ENCODE results near the gene MALL.
"Not testable (repeated sequence)": the region's sequence is repeated elsewhere in the genome, so short reads cannot be mapped to it uniquely, and the experiment has no call there.

MALL gene

GRCh38 chr2:110050222-110050621 is 65.4 kb downstream of the MALL start:
- DNase-seq (ENCODE audit: low read depth): not testable (repeated sequence)

GRCh38 chr2:110049769-110050168 is 65.9 kb downstream of the MALL start:
- DNase-seq (ENCODE audit: low read depth): not testable (repeated sequence)

DNA sequence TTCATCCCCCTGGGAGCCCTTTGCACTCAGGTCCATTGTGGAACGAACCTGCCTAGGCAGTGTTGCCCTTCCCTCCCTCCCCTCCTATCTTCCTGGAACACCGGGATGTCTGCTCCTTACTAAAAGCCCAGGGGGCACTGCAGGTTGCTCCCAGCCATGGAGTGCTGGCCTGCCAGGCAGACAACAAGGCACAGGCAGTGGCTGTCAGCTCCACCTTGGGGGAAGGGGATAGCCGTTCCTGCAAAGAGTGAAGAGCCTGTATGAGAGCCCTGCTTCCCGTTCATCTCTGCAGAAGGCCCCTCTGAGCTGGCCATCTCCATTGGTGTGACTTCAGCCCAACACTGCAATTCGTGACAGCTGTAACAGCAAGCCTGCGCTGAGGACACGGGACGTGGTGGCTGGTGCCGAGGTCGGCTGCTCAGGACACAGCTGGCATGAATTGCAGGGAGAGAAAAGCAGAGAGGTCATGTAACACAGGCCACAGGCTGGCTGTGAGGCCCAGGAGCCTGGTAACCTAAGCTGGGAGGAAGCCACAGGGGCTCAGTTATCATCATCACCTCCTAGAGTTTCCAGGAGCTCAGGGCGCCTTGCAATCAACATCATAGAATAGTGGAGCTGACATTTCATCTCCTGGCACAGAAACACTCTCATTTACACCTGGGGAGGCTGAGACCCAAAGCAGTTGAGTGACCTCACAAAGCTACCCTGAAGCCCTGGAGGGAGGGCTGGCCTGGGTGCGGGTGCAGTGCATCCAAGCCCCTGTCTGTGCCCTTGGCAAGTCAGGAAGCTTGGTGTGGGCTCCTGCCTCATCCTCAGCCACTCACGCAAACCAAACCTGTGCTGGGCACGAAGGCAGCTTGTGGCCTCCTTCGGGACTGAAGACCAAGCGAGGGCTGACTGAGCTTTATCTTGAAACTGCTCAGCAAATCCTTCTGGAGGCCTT is 67.1 kb downstream of the MALL start:
- DNase-seq (ENCODE audit: low read depth): not testable (repeated sequence)

GRCh38 chr2:110047225-110047624 is 68.4 kb downstream of the MALL start:
- not testable (repeated sequence) for DNase-seq (ENCODE audit: low read depth)

DNA sequence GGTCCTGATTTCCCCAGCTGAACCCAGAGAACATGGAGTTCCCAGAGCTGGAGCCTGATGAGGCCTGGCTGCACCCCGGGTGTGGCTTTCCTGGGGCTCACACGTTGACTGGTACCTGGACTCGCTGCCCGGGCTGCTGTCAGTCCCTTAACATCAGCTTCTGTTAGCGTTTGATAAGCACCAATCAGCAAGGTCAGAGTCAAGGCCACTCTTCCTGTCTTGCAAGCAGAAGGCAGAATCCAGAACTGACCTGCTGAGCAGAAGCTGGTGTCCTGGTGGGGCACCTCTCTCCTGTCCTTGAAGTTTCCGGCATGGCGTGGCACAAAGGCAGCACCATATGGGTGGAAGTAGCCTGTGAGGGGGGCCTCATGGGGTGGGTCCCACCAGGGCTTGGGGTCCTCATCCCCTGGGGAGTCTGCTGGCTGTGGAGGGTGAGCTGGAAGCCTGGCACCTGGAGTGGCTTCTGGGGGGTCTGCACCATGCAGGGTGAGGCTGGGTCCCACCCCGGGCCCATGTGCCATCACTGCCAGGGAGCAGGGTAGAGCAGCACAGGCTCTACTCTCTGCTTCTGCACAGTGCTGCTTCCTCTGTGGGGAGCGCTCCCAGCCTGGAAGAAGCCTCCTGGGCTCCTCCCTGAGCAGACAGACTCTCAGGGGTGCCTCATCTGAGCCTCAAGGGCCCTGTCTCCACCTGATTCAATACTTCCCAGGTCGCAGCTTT is 73.5 kb downstream of the MALL start:
- not testable (repeated sequence) for DNase-seq (ENCODE audit: low read depth)

GRCh38 chr2:110037336-110037735 is 78.3 kb downstream of the MALL start:
- not testable (repeated sequence) for DNase-seq (ENCODE audit: low read depth)

- DNase-seq (ENCODE audit: low read depth): not testable (repeated sequence)
Observed at GRCh38 chr2:110035384-110035783, 80.2 kb downstream of the MALL start.

GRCh38 chr2:110034935-110035334 is 80.7 kb downstream of the MALL start:
- DNase-seq (ENCODE audit: low read depth): not testable (repeated sequence)
